ENCODE data around the gene DQX1. TPM values are rescaled to one million over a fixed set of nuclear protein-coding genes. Genes with fewer than 3 reads are reported as not detected.

The DQX1 gene
- polyA plus RNA-seq, 2 donors, result 3.4 to 7.3 TPM

GRCh38 chr2:74503506-74504475 lies 22.2 kb downstream of the DQX1 start:
- H3K4me1 ChIP-seq (ENCODE audit: control insufficient read depth in 2 of 2, insufficient read depth in 2 of 2, low read length in 1 of 2), result peaks cover 10 to 18% of the 10 kb centered on the region in 2 donors
- 57 to 63% methylated on average over 45 of the region's 45 CpGs for WGBS, 2 donors
- peaks cover 0 to 8% of the 10 kb centered on the region in 2 donors for H3K36me3 ChIP-seq (ENCODE audit: control insufficient read depth in 2 of 2, insufficient read depth in 2 of 2, low read length in 1 of 2)
- H3K27me3 ChIP-seq (ENCODE audit: control insufficient read depth in 1 of 2, insufficient read depth in 2 of 2, low read length in 2 of 2), result peaks cover 0 to 13% of the 10 kb centered on the region in 2 donors
- H3K27ac ChIP-seq (ENCODE audit: low read depth in 2 of 2, low read length in 1 of 2), result peak overlapping the region; percentile 16 to 37
- H3K4me3 ChIP-seq (ENCODE audit: low read depth in 1 of 2, low read length in 2 of 2), result peak overlapping the region; percentile 46 to 56
- no peaks in the 10 kb centered on the region for H3K9me3 ChIP-seq (ENCODE audit: control insufficient read depth in 2 of 2, insufficient read depth in 1 of 2, low read depth in 1 of 2, low read length in 1 of 2)

GRCh38 chr2:74502720-74503505 lies 23.1 kb downstream of the DQX1 start:
- peaks cover 17 to 24% of the 10 kb centered on the region in 2 donors for H3K4me1 ChIP-seq (ENCODE audit: control insufficient read depth in 2 of 2, insufficient read depth in 2 of 2, low read length in 1 of 2)
- no peaks in the 10 kb centered on the region for H3K9me3 ChIP-seq (ENCODE audit: control insufficient read depth in 2 of 2, insufficient read depth in 1 of 2, low read depth in 1 of 2, low read length in 1 of 2)
- peak overlapping the region; percentile 46 to 56 for H3K4me3 ChIP-seq (ENCODE audit: low read depth in 1 of 2, low read length in 2 of 2)
- H3K27ac ChIP-seq (ENCODE audit: low read depth in 2 of 2, low read length in 1 of 2), result peak overlapping the region; percentile 16 to 49
- 2 to 3% methylated on average over 59 to 67 of the region's 67 CpGs for WGBS, 2 donors
- peaks cover 0 to 14% of the 10 kb centered on the region in 2 donors for H3K27me3 ChIP-seq (ENCODE audit: control insufficient read depth in 1 of 2, insufficient read depth in 2 of 2, low read length in 2 of 2)
- peaks cover 0 to 8% of the 10 kb centered on the region in 2 donors for H3K36me3 ChIP-seq (ENCODE audit: control insufficient read depth in 2 of 2, insufficient read depth in 2 of 2, low read length in 1 of 2)

- Histone ChIP-seq H3K27ac (ENCODE audit: low read depth in 2 of 2, low read length in 1 of 2) (peak overlapping the region in 1 of 2 donors; percentile 49), H3K4me1 (ENCODE audit: control insufficient read depth in 2 of 2, insufficient read depth in 2 of 2, low read length in 1 of 2) (peaks cover 17 to 28% of the 10 kb centered on the region in 2 donors), H3K36me3 (ENCODE audit: control insufficient read depth in 2 of 2, insufficient read depth in 2 of 2, low read length in 1 of 2) (peaks cover 0 to 8% of the 10 kb centered on the region in 2 donors), H3K4me3 (ENCODE audit: low read depth in 1 of 2, low read length in 2 of 2) (peak overlapping the region; percentile 46 to 56), H3K9me3 (ENCODE audit: control insufficient read depth in 2 of 2, insufficient read depth in 1 of 2, low read depth in 1 of 2, low read length in 1 of 2) (no peaks in the 10 kb centered on the region), H3K27me3 (ENCODE audit: control insufficient read depth in 1 of 2, insufficient read depth in 2 of 2, low read length in 2 of 2) (peaks cover 0 to 14% of the 10 kb centered on the region in 2 donors)
- WGBS, 2 donors, result 21% methylated on average over 32 of the region's 32 CpGs
These were observed 23.8 kb downstream of the DQX1 start for GRCh38 chr2:74502147-74502719.

- Histone ChIP-seq H3K36me3 (ENCODE audit: control insufficient read depth in 2 of 2, insufficient read depth in 2 of 2, low read length in 1 of 2) (peaks cover 0 to 8% of the 10 kb centered on the region in 2 donors), H3K27ac (ENCODE audit: low read depth in 2 of 2, low read length in 1 of 2) (no peak overlapping the region), H3K4me3 (ENCODE audit: low read depth in 1 of 2, low read length in 2 of 2) (no peak overlapping the region), H3K4me1 (ENCODE audit: control insufficient read depth in 2 of 2, insufficient read depth in 2 of 2, low read length in 1 of 2) (peaks cover 17 to 22% of the 10 kb centered on the region in 2 donors), H3K9me3 (ENCODE audit: control insufficient read depth in 2 of 2, insufficient read depth in 1 of 2, low read depth in 1 of 2, low read length in 1 of 2) (no peaks in the 10 kb centered on the region), H3K27me3 (ENCODE audit: control insufficient read depth in 1 of 2, insufficient read depth in 2 of 2, low read length in 2 of 2) (peaks cover 0 to 14% of the 10 kb centered on the region in 2 donors)
- WGBS, 2 donors, result 78 to 84% methylated on average over 17 to 18 of the region's 18 CpGs
These were observed 24.5 kb downstream of the DQX1 start for GRCh38 chr2:74501335-74502071.

- peaks cover 17 to 18% of the 10 kb centered on the region in 2 donors for H3K4me1 ChIP-seq (ENCODE audit: control insufficient read depth in 2 of 2, insufficient read depth in 2 of 2, low read length in 1 of 2)
- H3K9me3 ChIP-seq (ENCODE audit: control insufficient read depth in 2 of 2, insufficient read depth in 1 of 2, low read depth in 1 of 2, low read length in 1 of 2), result no peaks in the 10 kb centered on the region
- no peak overlapping the region for H3K4me3 ChIP-seq (ENCODE audit: low read depth in 1 of 2, low read length in 2 of 2)
- H3K36me3 ChIP-seq (ENCODE audit: control insufficient read depth in 2 of 2, insufficient read depth in 2 of 2, low read length in 1 of 2), result peaks cover 0 to 6% of the 10 kb centered on the region in 2 donors
- H3K27me3 ChIP-seq (ENCODE audit: control insufficient read depth in 1 of 2, insufficient read depth in 2 of 2, low read length in 2 of 2), result peaks cover 0 to 14% of the 10 kb centered on the region in 2 donors
- no peak overlapping the region for H3K27ac ChIP-seq (ENCODE audit: low read depth in 2 of 2, low read length in 1 of 2)
These were observed 25.5 kb downstream of the DQX1 start for GRCh38 chr2:74500578-74500946.

DNA sequence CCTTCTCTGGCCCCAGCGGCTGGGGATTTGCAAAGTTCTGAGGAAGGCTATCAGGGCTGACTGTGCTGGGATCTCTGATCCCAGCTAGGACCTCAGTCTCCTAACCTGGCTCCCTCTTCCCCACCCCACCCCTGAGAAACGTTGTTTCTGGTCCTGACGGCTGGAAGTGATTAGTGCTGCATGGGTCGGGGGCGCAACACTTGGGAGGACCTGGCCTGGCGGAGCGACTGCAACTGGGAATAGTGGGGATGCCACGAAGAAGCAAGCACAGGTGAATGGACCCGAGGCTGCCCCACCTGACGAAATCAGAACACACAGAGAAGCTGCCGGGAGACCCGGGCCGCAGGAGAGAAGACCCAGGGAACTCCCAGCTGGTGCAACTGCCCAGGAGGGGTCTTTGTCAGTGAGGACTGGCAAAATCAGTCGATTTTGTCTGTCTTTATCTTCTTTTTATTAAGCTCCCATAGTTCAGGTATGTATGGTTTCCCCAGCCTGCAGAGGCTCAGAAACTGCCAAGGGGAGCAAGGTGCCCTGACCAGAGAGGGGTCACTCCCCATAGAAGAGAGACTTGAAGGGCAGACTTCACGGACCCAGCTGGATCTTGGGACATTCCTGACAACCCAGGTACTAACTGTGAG lies 26.0 kb downstream of the DQX1 start:
- Histone ChIP-seq H3K27ac (ENCODE audit: low read depth in 2 of 2, low read length in 1 of 2) (no peak overlapping the region), H3K4me1 (ENCODE audit: control insufficient read depth in 2 of 2, insufficient read depth in 2 of 2, low read length in 1 of 2) (peaks cover 17 to 18% of the 10 kb centered on the region in 2 donors), H3K9me3 (ENCODE audit: control insufficient read depth in 2 of 2, insufficient read depth in 1 of 2, low read depth in 1 of 2, low read length in 1 of 2) (no peaks in the 10 kb centered on the region), H3K4me3 (ENCODE audit: low read depth in 1 of 2, low read length in 2 of 2) (no peak overlapping the region), H3K36me3 (ENCODE audit: control insufficient read depth in 2 of 2, insufficient read depth in 2 of 2, low read length in 1 of 2) (peaks cover 0 to under 1% of the 10 kb centered on the region in 2 donors), H3K27me3 (ENCODE audit: control insufficient read depth in 1 of 2, insufficient read depth in 2 of 2, low read length in 2 of 2) (peaks cover 0 to 14% of the 10 kb centered on the region in 2 donors)
- 63 to 68% methylated on average over 15 of the region's 15 CpGs for WGBS, 2 donors

- no peak within 1 kb of the TSS for H3K27ac ChIP-seq (ENCODE audit: low read depth in 2 of 2, low read length in 1 of 2)
- H3K4me1 ChIP-seq (ENCODE audit: control insufficient read depth in 2 of 2, insufficient read depth in 2 of 2, low read length in 1 of 2), result peaks cover 17 to 18% of the 10 kb centered on the region in 2 donors
- H3K36me3 ChIP-seq (ENCODE audit: control insufficient read depth in 2 of 2, insufficient read depth in 2 of 2, low read length in 1 of 2), result no peaks in the 10 kb centered on the region
- H3K27me3 ChIP-seq (ENCODE audit: control insufficient read depth in 1 of 2, insufficient read depth in 2 of 2, low read length in 2 of 2), result peaks cover 0 to 14% of the 10 kb centered on the region in 2 donors
- peak within 1 kb of the TSS; percentile 30 to 32 for H3K4me3 ChIP-seq (ENCODE audit: low read depth in 1 of 2, low read length in 2 of 2)
- 8 to 11% methylated on average over 62 to 65 of the region's 65 CpGs for WGBS, 2 donors
- no peaks in the 10 kb centered on the region for H3K9me3 ChIP-seq (ENCODE audit: control insufficient read depth in 2 of 2, insufficient read depth in 1 of 2, low read depth in 1 of 2, low read length in 1 of 2)
These were observed 26.6 kb downstream of the DQX1 start, which contains the start of gene LBX2 for GRCh38 chr2:74499267-74499939. TSS of gene LBX2 (minus strand) at chr2:74499603. CDS start at chr2:74499537, 66 bp downstream.

GRCh38 chr2:74498500-74499266 lies 27.3 kb downstream of the DQX1 start:
- whole genome bisulfite sequencing, 2 donors, result 2 to 4% methylated on average over 41 of the region's 41 CpGs
- Histone ChIP-seq H3K36me3 (ENCODE audit: control insufficient read depth in 2 of 2, insufficient read depth in 2 of 2, low read length in 1 of 2) (peaks cover 0 to under 1% of the 10 kb centered on the region in 2 donors), H3K9me3 (ENCODE audit: control insufficient read depth in 2 of 2, insufficient read depth in 1 of 2, low read depth in 1 of 2, low read length in 1 of 2) (no peaks in the 10 kb centered on the region), H3K4me1 (ENCODE audit: control insufficient read depth in 2 of 2, insufficient read depth in 2 of 2, low read length in 1 of 2) (peaks cover 17 to 18% of the 10 kb centered on the region in 2 donors), H3K4me3 (ENCODE audit: low read depth in 1 of 2, low read length in 2 of 2) (peak overlapping the region; percentile 32 to 42), H3K27me3 (ENCODE audit: control insufficient read depth in 1 of 2, insufficient read depth in 2 of 2, low read length in 2 of 2) (peaks cover 0 to 14% of the 10 kb centered on the region in 2 donors), H3K27ac (ENCODE audit: low read depth in 2 of 2, low read length in 1 of 2) (no peak overlapping the region)
